SJSA1 (cell line): ENCODE data around the gene P3H2. TPM values are rescaled to one million over a fixed set of nuclear protein-coding genes. Genes with fewer than 3 reads are reported as not detected.

ENCODE experiments used
- DNase-seq, 2 experiments: peaks; one replicate each; pipeline ENCODE4 v3.0.0-alpha.2; 2015 to 2020; ENCODE audit warnings: low spot score in 2 of 2, low read depth in 1 of 2
- H3K27ac ChIP-seq: fragments of 250-450 bp; sonication (Bioruptor Pico); 2 replicates; pipeline ENCODE4 v1.5.1; 2020; ENCODE audit warnings: mild to moderate bottlenecking, moderate library complexity
- H3K27me3 ChIP-seq: fragments of 250-450 bp; sonication (Bioruptor Pico); replicated peaks from 2 replicates; pipeline ENCODE4 v1.5.1; 2020; ENCODE audit warnings: mild to moderate bottlenecking, moderate library complexity
- H3K36me3 ChIP-seq: fragments of 250-450 bp; sonication (Bioruptor Pico); 2 replicates; pipeline ENCODE4 v1.5.1; 2020; ENCODE audit warnings: mild to moderate bottlenecking
- H3K4me1 ChIP-seq: fragments of 250-450 bp; sonication (Bioruptor Pico); replicated peaks from 2 replicates; pipeline ENCODE4 v1.6.1; 2021; ENCODE audit warnings: mild to moderate bottlenecking
- H3K4me3 ChIP-seq: fragments of 250-450 bp; sonication (Bioruptor Pico); 2 replicates; pipeline ENCODE4 v1.5.1; 2020; ENCODE audit warnings: mild to moderate bottlenecking
- H3K9me3 ChIP-seq: fragments of 250-450 bp; sonication (Bioruptor Pico); replicated peaks from 2 replicates; pipeline ENCODE4 v1.5.1; 2020; ENCODE audit warnings: mild to moderate bottlenecking
- total RNA-seq: library from RNA; depleted of rRNA; stranded (reverse); fragments of >200 nt; shearing (Covaris generic); gene quantifications from 2 replicates; pipeline ENCODE4 v1.2.3, GENCODE V29; 2014

P3H2 gene
- total RNA-seq, 1 experiment from 2014 or later, result 166 TPM

DNA sequence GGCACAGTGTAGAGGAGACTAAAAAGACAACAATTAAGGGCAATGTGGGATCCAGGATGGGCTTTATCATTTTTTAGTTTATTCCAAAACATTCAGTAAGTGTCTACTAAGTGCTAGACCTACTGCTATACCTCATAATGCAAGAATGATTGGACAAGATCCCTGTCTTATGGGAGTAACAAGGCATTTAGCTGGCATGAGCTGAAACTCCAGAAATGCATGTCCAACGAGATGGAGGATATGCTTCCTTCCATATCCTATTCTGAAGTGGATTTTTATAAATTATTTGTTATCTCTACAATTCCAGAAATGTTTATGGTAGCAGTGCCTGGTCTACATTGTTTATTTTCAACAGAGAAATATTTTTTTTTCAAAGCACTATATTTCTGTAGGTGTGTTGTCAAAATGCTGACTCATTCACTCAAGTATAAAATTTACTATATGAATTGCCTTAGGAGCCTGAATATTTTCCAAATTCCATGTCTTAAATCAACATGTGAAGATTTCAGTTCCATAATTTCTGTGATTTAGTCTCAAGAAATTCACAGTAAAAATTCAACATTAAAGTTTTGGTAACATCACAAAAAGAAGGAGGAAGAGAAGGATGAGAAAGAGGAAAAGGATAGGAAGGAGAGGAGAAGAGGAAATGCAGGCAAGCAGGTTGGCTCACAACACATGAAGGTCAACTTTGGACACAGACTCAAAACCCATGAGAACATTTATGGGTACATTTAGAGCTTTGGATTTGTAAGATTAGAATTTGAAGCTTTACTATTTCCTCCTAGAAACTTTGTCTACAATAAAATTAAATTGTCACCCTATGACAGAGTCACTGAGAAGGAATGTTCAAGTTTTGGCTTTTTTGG lies 88.6 kb downstream of the P3H2 start:
- peak overlapping the region; percentile 28 for H3K27ac ChIP-seq
- no peak for DNase-seq

DNA sequence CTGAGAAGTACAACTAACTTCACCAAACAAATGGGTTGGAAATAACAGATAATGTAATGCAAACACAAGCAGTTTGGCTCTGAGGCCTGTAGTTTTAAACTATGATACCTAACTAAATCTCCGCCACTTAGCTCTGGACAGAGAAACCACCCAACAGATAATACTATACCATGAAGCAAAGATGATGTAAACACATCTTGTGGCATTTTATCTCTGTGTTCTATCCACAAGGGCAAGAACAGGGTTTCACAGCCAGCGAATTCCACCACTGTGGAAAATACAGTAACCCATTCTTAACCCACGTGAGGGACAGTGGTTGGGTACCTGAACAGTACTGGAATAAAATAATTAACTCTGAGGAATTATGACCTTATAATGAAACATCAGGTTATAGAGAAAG lies 93.6 kb downstream of the P3H2 start:
- H3K36me3 ChIP-seq, result no peaks in the 10 kb centered on the region
- no peak overlapping the region for H3K4me3 ChIP-seq
- peaks cover 34% of the 10 kb centered on the region for H3K4me1 ChIP-seq
- H3K27me3 ChIP-seq, result no peaks in the 10 kb centered on the region
- no peak for DNase-seq
- no peaks in the 10 kb centered on the region for H3K9me3 ChIP-seq
- no peak overlapping the region for H3K27ac ChIP-seq

More for the DNA sequence above, 88.6 kb downstream of the P3H2 start:
- Histone ChIP-seq H3K9me3 (no peaks in the 10 kb centered on the region), H3K4me1 (peaks cover 15% of the 10 kb centered on the region), H3K4me3 (no peak overlapping the region), H3K27me3 (no peaks in the 10 kb centered on the region), H3K36me3 (no peaks in the 10 kb centered on the region)

GRCh38 chr3:190026154-190026553 lies 94.5 kb downstream of the P3H2 start:
- Histone ChIP-seq H3K27me3 (no peaks in the 10 kb centered on the region), H3K9me3 (no peaks in the 10 kb centered on the region), H3K4me1 (peaks cover 35% of the 10 kb centered on the region), H3K4me3 (no peak overlapping the region), H3K27ac (peak overlapping the region; percentile 30), H3K36me3 (no peaks in the 10 kb centered on the region)
- no peak for DNase-seq

DNA sequence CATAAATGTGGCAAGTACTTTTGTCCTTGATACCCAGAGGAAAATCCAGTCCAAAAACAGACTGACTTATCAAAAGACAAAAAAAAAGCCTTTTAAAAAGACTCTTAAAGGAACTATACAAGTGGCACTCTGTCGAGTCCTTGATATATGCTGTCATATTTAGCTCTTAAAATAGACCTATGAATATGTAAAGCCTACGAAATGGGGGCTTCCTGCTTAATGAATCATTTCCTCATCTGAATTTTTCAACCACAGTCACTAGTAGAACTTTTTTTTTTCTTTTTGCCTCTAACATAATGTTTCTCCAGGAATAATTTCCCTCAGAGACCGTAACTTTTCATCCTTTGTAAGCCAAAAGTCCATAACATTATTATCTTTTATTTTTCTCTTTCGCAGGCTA lies 95.8 kb downstream of the P3H2 start:
- Histone ChIP-seq H3K27me3 (no peaks in the 10 kb centered on the region), H3K4me3 (no peak overlapping the region), H3K27ac (peak overlapping the region; percentile 59), H3K4me1 (peaks cover 35% of the 10 kb centered on the region), H3K9me3 (no peaks in the 10 kb centered on the region), H3K36me3 (no peaks in the 10 kb centered on the region)
- no peak for DNase-seq

DNA sequence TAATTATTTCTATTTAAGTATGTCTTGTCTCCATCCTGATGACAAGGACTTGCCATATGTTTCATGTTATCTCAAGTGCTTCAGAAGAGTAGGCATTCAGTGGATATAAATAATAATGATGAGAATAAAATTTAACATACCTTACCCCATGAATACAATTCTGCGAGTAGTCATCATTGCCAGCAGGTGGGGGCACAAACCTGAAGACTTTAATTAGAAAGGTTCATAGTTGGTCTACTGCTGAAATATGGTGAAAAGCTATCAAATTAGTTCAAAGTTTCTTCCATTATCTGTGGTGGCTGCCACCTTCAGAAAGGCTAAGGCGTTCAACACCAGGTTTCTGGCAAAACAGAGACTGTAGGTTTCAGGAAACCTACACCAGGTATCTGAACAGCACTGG lies 100.9 kb downstream of the P3H2 start:
- no peak for DNase-seq
- no peaks in the 10 kb centered on the region for H3K9me3 ChIP-seq

DNA sequence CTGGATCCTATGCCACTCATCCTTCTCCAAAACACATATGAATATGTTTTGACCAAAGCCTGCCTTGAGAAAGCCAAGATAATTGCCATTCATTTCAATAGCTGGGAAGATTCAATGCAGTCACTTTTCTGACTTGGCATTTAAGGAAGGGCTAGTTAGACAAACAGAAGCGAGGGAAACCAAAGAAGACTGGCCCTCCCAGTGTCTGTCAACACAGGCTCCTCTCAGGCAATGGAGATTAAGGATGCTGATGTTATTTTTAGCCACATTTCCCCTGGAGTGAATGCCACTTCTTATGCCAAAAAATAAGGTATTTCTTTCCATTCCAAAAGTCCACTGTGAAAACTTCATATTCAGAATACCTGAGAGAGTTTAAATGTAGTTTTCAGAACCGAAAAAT lies 101.7 kb downstream of the P3H2 start:
- Histone ChIP-seq H3K27me3 (no peaks in the 10 kb centered on the region), H3K4me1 (peaks cover 41% of the 10 kb centered on the region), H3K27ac (no peak overlapping the region), H3K4me3 (no peak overlapping the region), H3K36me3 (no peaks in the 10 kb centered on the region), H3K9me3 (no peaks in the 10 kb centered on the region)
- no peak for DNase-seq

More for the DNA sequence above, 100.9 kb downstream of the P3H2 start:
- Histone ChIP-seq H3K27ac (no peak overlapping the region), H3K4me3 (no peak overlapping the region), H3K36me3 (no peaks in the 10 kb centered on the region), H3K27me3 (no peaks in the 10 kb centered on the region), H3K4me1 (peaks cover 40% of the 10 kb centered on the region)

DNA sequence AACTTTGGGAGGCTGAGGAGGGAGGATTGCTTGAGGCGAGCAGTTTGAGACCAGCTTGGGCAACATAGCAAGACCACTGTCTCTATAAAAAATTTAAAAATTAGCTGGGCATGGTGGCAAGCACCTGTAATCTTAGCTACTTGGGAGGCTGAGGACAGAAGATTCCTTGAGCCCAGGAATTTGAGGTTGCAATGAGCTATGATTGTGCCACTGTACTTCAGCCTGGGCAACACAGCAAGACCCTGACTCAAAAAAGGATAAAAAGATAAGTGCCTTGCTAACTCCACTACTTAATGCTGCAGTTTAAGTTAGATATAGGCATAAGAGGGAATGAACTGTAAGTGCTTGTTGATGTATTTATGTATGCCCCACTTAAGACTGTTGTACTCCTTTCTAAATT lies 102.2 kb downstream of the P3H2 start:
- Histone ChIP-seq H3K9me3 (no peaks in the 10 kb centered on the region), H3K36me3 (no peaks in the 10 kb centered on the region), H3K27me3 (no peaks in the 10 kb centered on the region), H3K4me3 (no peak overlapping the region), H3K27ac (no peak overlapping the region), H3K4me1 (peaks cover 43% of the 10 kb centered on the region)
- no peak for DNase-seq

GRCh38 chr3:190017521-190018288 lies 103.0 kb downstream of the P3H2 start:
- H3K36me3 ChIP-seq, result no peaks in the 10 kb centered on the region
- DNase-seq, result peak; percentile 55 to 75
- no peaks in the 10 kb centered on the region for H3K9me3 ChIP-seq
- H3K27me3 ChIP-seq, result no peaks in the 10 kb centered on the region
- H3K4me1 ChIP-seq, result peaks cover 51% of the 10 kb centered on the region
- H3K27ac ChIP-seq, result peak overlapping the region; percentile 37
- H3K4me3 ChIP-seq, result no peak overlapping the region

- Histone ChIP-seq H3K36me3 (no peaks in the 10 kb centered on the region), H3K27ac (no peak overlapping the region; the same call in 1 of the 2 replicates), H3K4me3 (no peak overlapping the region), H3K9me3 (no peaks in the 10 kb centered on the region), H3K27me3 (no peaks in the 10 kb centered on the region), H3K4me1 (peaks cover 55% of the 10 kb centered on the region)
- DNase-seq, result no peak
These were observed 103.7 kb downstream of the P3H2 start for GRCh38 chr3:190016966-190017365.

DNA sequence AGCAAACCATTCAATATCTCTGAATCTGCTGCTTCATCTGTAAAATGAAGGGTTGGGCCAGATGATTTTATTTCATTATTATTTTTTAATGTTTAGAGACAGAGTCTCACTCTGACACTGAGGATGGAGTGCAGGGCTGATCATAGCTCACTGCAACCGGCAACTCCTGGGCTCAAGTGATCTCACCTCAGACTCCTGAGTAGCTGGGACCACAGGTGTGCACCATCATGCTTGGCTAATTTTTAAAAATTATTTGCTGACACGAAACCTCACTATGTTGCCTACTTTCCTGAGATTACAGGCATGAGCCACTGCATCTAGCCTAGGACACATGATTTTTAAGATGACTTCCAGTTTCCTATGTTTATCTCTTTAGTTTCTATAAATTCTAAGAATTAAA lies 105.8 kb downstream of the P3H2 start:
- Histone ChIP-seq H3K4me3 (no peak overlapping the region), H3K4me1 (peaks cover 70% of the 10 kb centered on the region)
- no peak for DNase-seq

DNA sequence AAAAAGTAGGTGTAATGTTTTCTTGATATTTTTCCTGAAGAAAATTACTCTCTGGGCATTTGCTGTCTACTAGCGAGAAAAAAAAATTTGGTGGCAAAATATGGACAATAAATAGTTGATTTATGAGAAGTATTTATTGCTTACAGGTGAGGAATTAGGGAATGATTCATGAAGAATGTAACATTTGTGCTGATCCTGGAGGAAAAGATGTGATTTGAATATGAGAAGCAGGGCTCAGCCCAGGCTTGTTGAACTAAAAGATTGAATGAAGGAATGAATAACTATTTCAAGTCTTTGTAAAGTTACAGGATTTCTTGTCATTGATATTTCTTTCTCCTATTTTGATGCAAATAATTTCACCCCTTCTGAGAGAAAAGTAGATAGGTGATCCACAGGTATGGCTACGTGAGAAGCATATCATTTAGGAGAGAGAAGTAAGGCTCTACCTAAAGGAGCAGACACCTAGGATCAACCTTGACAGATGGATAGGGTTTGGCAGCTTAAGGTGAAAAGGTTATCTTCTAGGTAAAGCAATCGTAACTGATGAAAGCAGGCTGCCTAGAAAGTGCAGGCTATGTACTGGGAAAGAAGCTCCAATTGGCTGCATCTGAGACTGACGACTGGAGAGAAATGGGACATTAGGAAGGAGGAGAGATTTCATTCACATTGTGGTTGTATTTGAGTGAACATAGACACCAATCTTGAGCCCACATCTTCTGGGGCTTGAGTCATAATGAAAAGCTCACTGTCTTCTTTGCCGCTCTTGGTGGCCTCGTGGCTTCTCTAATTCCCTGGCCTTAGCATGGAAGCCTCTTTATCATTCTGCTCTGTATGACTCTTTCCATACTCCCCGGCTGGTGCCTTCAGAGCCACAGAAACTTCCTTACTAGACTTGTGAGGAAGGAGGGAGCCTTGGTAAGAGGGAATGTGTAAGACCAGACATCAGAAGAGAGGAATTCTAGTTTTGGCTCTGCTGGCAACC lies 106.5 kb downstream of the P3H2 start:
- no peak overlapping the region for H3K4me3 ChIP-seq
- H3K9me3 ChIP-seq, result no peaks in the 10 kb centered on the region
- DNase-seq, result no peak
- H3K27ac ChIP-seq, result no peak overlapping the region
- no peaks in the 10 kb centered on the region for H3K36me3 ChIP-seq
- peaks cover 74% of the 10 kb centered on the region for H3K4me1 ChIP-seq
- H3K27me3 ChIP-seq, result no peaks in the 10 kb centered on the region

More for the DNA sequence above, 105.8 kb downstream of the P3H2 start:
- Histone ChIP-seq H3K36me3 (no peaks in the 10 kb centered on the region), H3K27ac (no peak overlapping the region), H3K27me3 (no peaks in the 10 kb centered on the region), H3K9me3 (no peaks in the 10 kb centered on the region)

GRCh38 chr3:190012784-190013183 lies 107.9 kb downstream of the P3H2 start:
- no peak overlapping the region for H3K4me3 ChIP-seq
- peaks cover 66% of the 10 kb centered on the region for H3K4me1 ChIP-seq
- H3K27me3 ChIP-seq, result no peaks in the 10 kb centered on the region
- H3K9me3 ChIP-seq, result no peaks in the 10 kb centered on the region
- DNase-seq, result no peak
- H3K36me3 ChIP-seq, result no peaks in the 10 kb centered on the region
- H3K27ac ChIP-seq, result peak overlapping the region; percentile 72

DNA sequence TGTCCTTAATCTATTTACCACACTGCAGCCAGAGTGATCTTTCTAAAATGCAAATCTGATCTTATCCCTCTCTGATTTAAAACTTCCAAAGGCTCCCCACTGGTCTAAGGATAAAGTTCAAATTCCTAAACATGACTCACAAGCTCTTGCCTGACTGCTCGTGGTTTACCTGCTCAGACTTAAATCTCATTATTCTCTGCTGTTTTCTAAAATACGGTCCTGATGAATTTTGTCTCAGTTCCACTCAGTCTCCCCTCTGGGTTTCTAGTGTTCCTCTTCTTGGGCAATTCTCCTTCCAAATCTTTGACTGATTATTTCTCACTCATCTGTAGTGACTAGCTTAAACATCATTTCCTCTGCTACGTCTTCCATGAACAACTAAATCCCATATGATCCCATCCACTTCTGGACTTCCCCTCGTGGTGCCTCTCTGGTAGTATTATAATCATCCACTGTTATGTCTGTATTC lies 108.3 kb downstream of the P3H2 start:
- Histone ChIP-seq H3K36me3 (no peaks in the 10 kb centered on the region), H3K4me1 (peaks cover 62% of the 10 kb centered on the region), H3K9me3 (no peaks in the 10 kb centered on the region), H3K4me3 (no peak overlapping the region), H3K27ac (peak overlapping the region; percentile 72), H3K27me3 (no peaks in the 10 kb centered on the region)
- peak in 1 of 2 experiments; percentile 62 for DNase-seq
